Glutamatergic neuron (in vitro differentiated cells): Measurements from ENCODE around the gene LMLN. TPM values are rescaled to one million over a fixed set of nuclear protein-coding genes. Genes with fewer than 3 reads are reported as not detected.

Source experiments
- DNase-seq: peaks from one replicate; pipeline ENCODE4 v3.0.0; 2022
- H3K27ac Mint-ChIP-seq: one replicate; pipeline ENCODE4 v1.8.0; 2020; ENCODE audit warnings: mild to moderate bottlenecking, mixed read lengths, inconsistent platforms; ENCODE audit not compliant: unreplicated experiment
- H3K27me3 Mint-ChIP-seq: one replicate; pipeline ENCODE4 v1.8.0; 2020; ENCODE audit warnings: mild to moderate bottlenecking, moderate library complexity, mixed read lengths, inconsistent platforms; ENCODE audit not compliant: unreplicated experiment
- H3K36me3 Mint-ChIP-seq: one replicate; pipeline ENCODE4 v1.8.0; 2020; ENCODE audit warnings: mild to moderate bottlenecking, mixed read lengths, inconsistent platforms; ENCODE audit not compliant: unreplicated experiment
- H3K4me1 Mint-ChIP-seq: one replicate; pipeline ENCODE4 v1.8.0; 2020; ENCODE audit warnings: mild to moderate bottlenecking, low read depth, mixed read lengths, inconsistent platforms; ENCODE audit not compliant: unreplicated experiment
- H3K4me3 Mint-ChIP-seq: one replicate; pipeline ENCODE4 v1.8.0; 2020; ENCODE audit warnings: mild to moderate bottlenecking, mixed read lengths, inconsistent platforms; ENCODE audit not compliant: unreplicated experiment
- H3K9me3 Mint-ChIP-seq: one replicate; pipeline ENCODE4 v1.8.0; 2020; ENCODE audit warnings: mild to moderate bottlenecking, moderate library complexity, mixed read lengths, inconsistent platforms; ENCODE audit not compliant: unreplicated experiment
- total RNA-seq: library from RNA; stranded (reverse); fragmentation: NEBNext Ultra II Directional; extraction: Animal tissue kit (Norgen Biotek cat#: 25700); gene quantifications from one replicate; pipeline ENCODE4 v1.2.1, GENCODE V29; 2021; ENCODE audit not compliant: unreplicated experiment
- TF ChIP-seq, protein P1 (sequence below): fragments of 200-600 bp; sonication (generic); IDR thresholded peaks from one replicate; pipeline ENCODE4 v1.5.0; 2021; ENCODE audit not compliant: partially characterized antibody, unreplicated experiment

LMLN gene
- total RNA-seq, 1 donor from 2014 or later, result 3.7 TPM

DNA sequence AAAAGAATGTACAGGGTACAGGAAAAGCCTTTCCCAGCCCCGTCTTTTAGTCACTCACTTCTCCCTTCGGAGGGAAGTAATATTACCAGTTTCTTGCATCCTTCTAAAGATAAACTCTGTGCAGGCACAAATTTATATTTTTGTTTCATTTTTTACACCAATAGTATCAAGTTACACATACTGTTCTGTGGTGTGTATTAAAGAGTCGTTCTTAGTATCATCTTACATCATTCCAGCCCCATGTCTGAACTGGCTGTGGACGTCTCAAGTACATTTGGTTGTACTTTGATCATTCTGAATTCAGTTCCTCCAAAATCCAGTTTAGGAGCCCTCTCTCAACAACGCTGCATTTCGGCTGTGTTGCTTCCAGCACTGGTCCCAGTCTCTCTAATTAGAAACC lies 68.7 kb downstream of the LMLN start:
- H3K27ac Mint-ChIP-seq, result no peak overlapping the region
- no peaks in the 10 kb centered on the region for H3K36me3 Mint-ChIP-seq
- H3K9me3 Mint-ChIP-seq, result no peaks in the 10 kb centered on the region
- no peak for DNase-seq
- peaks cover 13% of the 10 kb centered on the region for H3K4me1 Mint-ChIP-seq
- H3K27me3 Mint-ChIP-seq, result peaks cover 4% of the 10 kb centered on the region
- no peak overlapping the region for H3K4me3 Mint-ChIP-seq
- TF ChIP-seq, protein P1, sequence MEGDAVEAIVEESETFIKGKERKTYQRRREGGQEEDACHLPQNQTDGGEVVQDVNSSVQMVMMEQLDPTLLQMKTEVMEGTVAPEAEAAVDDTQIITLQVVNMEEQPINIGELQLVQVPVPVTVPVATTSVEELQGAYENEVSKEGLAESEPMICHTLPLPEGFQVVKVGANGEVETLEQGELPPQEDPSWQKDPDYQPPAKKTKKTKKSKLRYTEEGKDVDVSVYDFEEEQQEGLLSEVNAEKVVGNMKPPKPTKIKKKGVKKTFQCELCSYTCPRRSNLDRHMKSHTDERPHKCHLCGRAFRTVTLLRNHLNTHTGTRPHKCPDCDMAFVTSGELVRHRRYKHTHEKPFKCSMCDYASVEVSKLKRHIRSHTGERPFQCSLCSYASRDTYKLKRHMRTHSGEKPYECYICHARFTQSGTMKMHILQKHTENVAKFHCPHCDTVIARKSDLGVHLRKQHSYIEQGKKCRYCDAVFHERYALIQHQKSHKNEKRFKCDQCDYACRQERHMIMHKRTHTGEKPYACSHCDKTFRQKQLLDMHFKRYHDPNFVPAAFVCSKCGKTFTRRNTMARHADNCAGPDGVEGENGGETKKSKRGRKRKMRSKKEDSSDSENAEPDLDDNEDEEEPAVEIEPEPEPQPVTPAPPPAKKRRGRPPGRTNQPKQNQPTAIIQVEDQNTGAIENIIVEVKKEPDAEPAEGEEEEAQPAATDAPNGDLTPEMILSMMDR, result no peak

DNA sequence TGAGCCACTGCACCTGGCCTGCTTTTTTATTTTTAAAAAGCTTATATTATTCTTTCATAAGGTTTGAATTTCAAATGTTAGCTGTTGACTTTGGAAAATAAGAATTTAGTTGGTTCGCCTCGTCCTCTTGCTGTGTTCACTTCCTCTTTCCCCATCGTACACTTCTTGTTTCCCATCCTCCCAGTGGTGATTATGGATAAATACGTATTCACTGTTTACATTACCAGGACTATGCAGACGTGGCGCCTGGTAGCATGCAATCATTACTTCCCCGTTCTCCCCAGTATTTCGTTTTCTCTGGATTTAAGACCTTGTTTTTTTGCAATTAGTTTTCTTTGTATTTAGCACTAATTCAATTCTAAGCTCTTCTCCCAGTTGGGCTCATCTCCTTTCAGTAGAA lies 70.1 kb downstream of the LMLN start:
- Mint-ChIP-seq H3K4me3 (no peak overlapping the region), H3K9me3 (no peaks in the 10 kb centered on the region), H3K4me1 (peaks cover 13% of the 10 kb centered on the region), H3K27me3 (peaks cover 4% of the 10 kb centered on the region), H3K36me3 (no peaks in the 10 kb centered on the region), H3K27ac (no peak overlapping the region)
- TF ChIP-seq, protein P1, result no peak
- no peak for DNase-seq

DNA sequence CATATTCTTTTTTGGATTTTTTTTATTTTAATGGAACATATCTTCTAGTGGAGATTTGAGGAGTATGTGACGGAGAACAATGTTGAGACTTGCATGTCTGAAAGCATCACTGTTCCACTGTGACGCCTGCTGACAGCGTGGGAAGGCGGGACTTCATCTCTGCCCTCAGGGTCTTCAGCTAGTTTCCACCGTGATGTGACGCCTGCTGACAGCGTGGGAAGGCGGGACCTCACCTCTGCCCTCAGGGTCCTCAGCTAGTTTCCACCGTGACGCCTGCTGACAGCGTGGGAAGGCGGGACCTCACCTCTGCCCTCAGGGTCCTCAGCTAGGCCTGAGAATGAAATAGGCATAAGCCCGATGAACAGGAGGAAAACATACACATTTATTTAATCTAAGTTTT lies 70.7 kb downstream of the LMLN start:
- no peak for DNase-seq
- Mint-ChIP-seq H3K36me3 (no peaks in the 10 kb centered on the region), H3K4me3 (no peak overlapping the region), H3K27me3 (peaks cover 4% of the 10 kb centered on the region), H3K27ac (no peak overlapping the region), H3K9me3 (no peaks in the 10 kb centered on the region), H3K4me1 (peaks cover 13% of the 10 kb centered on the region)
- TF ChIP-seq, protein P1, result no peak

DNA sequence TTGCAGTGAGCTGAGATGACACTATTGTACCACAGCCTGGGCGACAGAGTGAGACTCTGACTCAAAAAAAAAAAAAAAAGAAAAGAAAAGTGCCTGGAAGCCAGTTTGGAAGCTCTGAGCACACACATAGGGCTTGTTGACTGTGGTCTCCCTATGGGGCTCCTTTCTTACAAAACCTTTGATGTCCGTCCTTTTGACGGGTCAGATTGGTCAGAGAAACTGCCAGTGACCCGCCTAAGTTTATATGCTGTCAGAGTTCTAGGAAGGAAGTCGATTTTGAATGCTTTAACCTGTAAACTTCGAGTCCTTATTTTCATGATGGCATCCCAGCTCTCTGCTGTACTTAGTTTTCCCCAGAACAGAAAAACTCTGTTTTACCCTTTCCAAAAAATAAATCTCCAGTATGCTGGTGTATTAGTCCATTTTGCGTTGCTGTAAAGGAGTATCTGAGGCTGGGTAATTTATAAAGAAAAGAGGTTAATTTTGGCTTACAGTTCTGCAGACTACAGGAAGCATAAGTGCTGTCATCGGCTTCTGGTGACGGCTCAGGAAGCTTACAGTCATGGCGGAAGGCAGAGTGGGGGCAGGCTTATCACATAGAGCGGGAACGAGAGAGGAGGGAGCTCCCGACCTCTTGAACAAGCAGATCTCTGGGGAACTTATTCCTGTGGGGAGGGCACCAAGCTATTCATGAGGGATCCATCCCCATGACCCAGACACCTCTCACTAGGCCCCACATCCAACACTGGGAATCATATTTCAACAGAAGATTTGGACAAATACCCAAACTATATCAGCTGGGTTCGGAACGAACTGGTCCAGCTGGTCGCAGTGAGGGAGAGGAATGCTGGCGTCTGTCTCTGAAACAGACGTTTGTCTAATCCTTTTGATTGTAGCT lies 72.3 kb downstream of the LMLN start:
- Mint-ChIP-seq H3K36me3 (no peaks in the 10 kb centered on the region), H3K4me3 (no peak overlapping the region), H3K27me3 (peaks cover 4% of the 10 kb centered on the region), H3K9me3 (no peaks in the 10 kb centered on the region), H3K27ac (no peak overlapping the region), H3K4me1 (peaks cover 7% of the 10 kb centered on the region)
- DNase-seq, result no peak
- TF ChIP-seq, protein P1, result no peak

DNA sequence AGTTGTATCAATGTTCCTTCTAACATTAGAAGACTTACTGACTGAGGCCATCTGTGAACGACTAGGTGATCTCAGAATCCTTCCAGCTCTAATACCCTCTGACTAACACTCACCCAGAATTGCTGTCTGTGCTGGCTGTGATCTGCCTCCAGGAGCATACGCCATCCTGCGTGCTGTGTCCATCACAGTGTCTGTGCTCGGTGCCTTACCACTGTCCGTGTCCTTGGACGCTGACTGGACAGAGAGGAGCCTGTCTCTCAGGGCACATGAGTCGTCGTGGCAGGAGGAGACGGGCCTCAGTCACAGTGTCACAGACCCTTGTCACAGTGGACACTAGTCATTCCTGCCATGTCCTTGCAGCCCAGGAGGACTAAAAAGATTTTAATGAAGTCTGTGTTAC lies 83.1 kb downstream of the LMLN start:
- H3K27ac Mint-ChIP-seq, result peak overlapping the region; percentile 33
- peaks cover 6% of the 10 kb centered on the region for H3K9me3 Mint-ChIP-seq
- H3K4me1 Mint-ChIP-seq, result no peaks in the 10 kb centered on the region
- H3K36me3 Mint-ChIP-seq, result peaks cover 6% of the 10 kb centered on the region
- H3K27me3 Mint-ChIP-seq, result peaks cover 4% of the 10 kb centered on the region
- TF ChIP-seq, protein P1, result no peak
- no peak overlapping the region for H3K4me3 Mint-ChIP-seq
- no peak for DNase-seq
